H9 (cell line): ENCODE measurements around the gene CD27. TPM values are rescaled to one million over a fixed set of nuclear protein-coding genes. Genes with fewer than 3 reads are reported as not detected.
"Not testable (repeated sequence)": the region's sequence is repeated elsewhere in the genome, so short reads cannot be mapped to it uniquely, and the experiment has no call there.

Source experiments
- DNase-seq: peaks from one replicate; pipeline ENCODE4 v3.0.0-alpha.2; 2017
- H2AFZ ChIP-seq: one replicate; pipeline ENCODE4 v1.6.1; 2013; ENCODE audit warnings: mild to moderate bottlenecking, low read length, control low read depth, moderate library complexity
- H2AK5ac ChIP-seq: 2 replicates; pipeline ENCODE4 v1.6.1; 2013; ENCODE audit warnings: low read length, control low read depth, mixed read lengths; ENCODE audit not compliant: insufficient read length
- H2BK120ac ChIP-seq: one replicate; pipeline ENCODE4 v1.6.1; 2013; ENCODE audit warnings: low read depth, mild to moderate bottlenecking, low read length, control low read depth, inconsistent platforms; ENCODE audit not compliant: poor library complexity, severe bottlenecking
- H2BK12ac ChIP-seq: 2 replicates; pipeline ENCODE4 v1.6.1; 2013; ENCODE audit warnings: low read length, control low read depth, mixed read lengths, low read depth; ENCODE audit not compliant: insufficient read length
- H2BK15ac ChIP-seq: 2 replicates; pipeline ENCODE4 v1.6.1; 2013; ENCODE audit warnings: low read depth, low read length, control low read depth
- H2BK20ac ChIP-seq: one replicate; pipeline ENCODE4 v1.6.1; 2013; ENCODE audit warnings: low read depth, mild to moderate bottlenecking, low read length, control low read depth, inconsistent platforms; ENCODE audit not compliant: poor library complexity, severe bottlenecking
- H2BK5ac ChIP-seq: 2 replicates; pipeline ENCODE4 v1.6.1; 2013; ENCODE audit warnings: low read length, control low read depth, mixed read lengths; ENCODE audit not compliant: insufficient read length
- H3K14ac ChIP-seq: 2 replicates; pipeline ENCODE4 v1.6.1; 2013; ENCODE audit warnings: low read length, control low read depth; ENCODE audit not compliant: insufficient read depth
- H3K18ac ChIP-seq: 2 replicates; pipeline ENCODE4 v1.6.1; 2013; ENCODE audit warnings: low read depth, mild to moderate bottlenecking, mixed read lengths, low read length, control low read depth; ENCODE audit not compliant: insufficient read length
- H3K23ac ChIP-seq: 2 replicates; pipeline ENCODE4 v1.6.1; 2013; ENCODE audit warnings: low read length, control low read depth, mixed read lengths, low read depth; ENCODE audit not compliant: insufficient read length
- H3K23me2 ChIP-seq: 2 replicates; pipeline ENCODE4 v1.6.1; 2013; ENCODE audit warnings: low read depth, mild to moderate bottlenecking, mixed read lengths, low read length, control low read depth; ENCODE audit not compliant: insufficient read length, poor library complexity, severe bottlenecking
- H3K27ac ChIP-seq: 2 replicates; pipeline ENCODE4 v1.5.1; 2013; ENCODE audit warnings: low read length, control low read depth, mixed read lengths, low read depth; ENCODE audit not compliant: insufficient read length
- H3K27me3 ChIP-seq: 2 replicates; pipeline ENCODE4 v1.6.1; 2013; ENCODE audit warnings: low read length, control low read depth, inconsistent platforms; ENCODE audit not compliant: insufficient read depth
- H3K4ac ChIP-seq: 2 replicates; pipeline ENCODE4 v1.6.1; 2013; ENCODE audit warnings: low read depth, mild to moderate bottlenecking, control low read depth, inconsistent platforms, low read length, moderate library complexity
- H3K4me1 ChIP-seq: 2 replicates; pipeline ENCODE4 v1.6.1; 2013; ENCODE audit warnings: low read length, control low read depth, inconsistent platforms; ENCODE audit not compliant: insufficient read depth
- H3K4me2 ChIP-seq: 2 replicates; pipeline ENCODE4 v1.6.1; 2013; ENCODE audit warnings: low read length, control low read depth, mixed read lengths; ENCODE audit not compliant: insufficient read length, insufficient read depth
- H3K56ac ChIP-seq: 2 replicates; pipeline ENCODE4 v1.6.1; 2013; ENCODE audit warnings: low read depth, mild to moderate bottlenecking, mixed read lengths, low read length, control low read depth; ENCODE audit not compliant: insufficient read length
- H3K79me1 ChIP-seq: 2 replicates; pipeline ENCODE4 v1.6.1; 2013; ENCODE audit warnings: low read depth, mild to moderate bottlenecking, moderate library complexity, low read length, control low read depth, inconsistent platforms; ENCODE audit not compliant: insufficient read depth, poor library complexity, severe bottlenecking
- H3K79me2 ChIP-seq: 2 replicates; pipeline ENCODE4 v1.6.1; 2013; ENCODE audit warnings: low read length, control low read depth, inconsistent platforms; ENCODE audit not compliant: insufficient read depth
- H3K9ac ChIP-seq: 2 replicates; pipeline ENCODE4 v1.6.1; 2013; ENCODE audit warnings: low read length, control low read depth, mixed read lengths; ENCODE audit not compliant: insufficient read length; ENCODE audit errors: extremely low read depth
- H3K9me3 ChIP-seq: one replicate; pipeline ENCODE4 v1.6.1; 2013; ENCODE audit warnings: low read depth, low read length, inconsistent platforms; ENCODE audit not compliant: control insufficient read depth
- H3T11ph ChIP-seq: one replicate; pipeline ENCODE4 v1.6.1; 2013; ENCODE audit warnings: mild to moderate bottlenecking, low read length, control low read depth, inconsistent platforms
- H4K20me1 ChIP-seq: one replicate; pipeline ENCODE4 v1.6.1; 2013; ENCODE audit not compliant: control insufficient read depth, insufficient read length, insufficient read depth
- H4K5ac ChIP-seq: 2 replicates; pipeline ENCODE4 v1.6.1; 2013; ENCODE audit warnings: low read depth, mild to moderate bottlenecking, mixed read lengths, low read length, control low read depth; ENCODE audit not compliant: insufficient read length
- H4K8ac ChIP-seq: replicated peaks from 2 replicates; pipeline ENCODE4 v1.6.1; 2013; ENCODE audit warnings: low read length, control low read depth, mixed read lengths, low read depth; ENCODE audit not compliant: insufficient read length
- H4K91ac ChIP-seq: 2 replicates; pipeline ENCODE4 v1.6.1; 2013; ENCODE audit warnings: low read depth, mild to moderate bottlenecking, moderate library complexity, mixed read lengths, low read length, control low read depth; ENCODE audit not compliant: insufficient read length
- H3K27ac Mint-ChIP-seq, 3 experiments: 2 replicates in 2 of 3; 3 replicates in 1 of 3; pipeline ENCODE4 v1.8.0; 2020 to 2021; ENCODE audit warnings: mixed read lengths in 3 of 3, mild to moderate bottlenecking in 1 of 3, moderate library complexity in 1 of 3
- H3K27me3 Mint-ChIP-seq: 2 replicates; pipeline ENCODE4 v1.8.0; 2021; ENCODE audit warnings: low read depth, mild to moderate bottlenecking, moderate library complexity, mixed read lengths
- H3K36me3 Mint-ChIP-seq, 3 experiments: 2 replicates in 2 of 3; 3 replicates in 1 of 3; pipeline ENCODE4 v1.8.0; 2020 to 2021; ENCODE audit warnings: low read depth in 3 of 3, mixed read lengths in 3 of 3; ENCODE audit not compliant: insufficient read depth in 1 of 3
- H3K4me1 Mint-ChIP-seq, 2 experiments: 2 replicates each; pipeline ENCODE4 v1.8.0; 2020; ENCODE audit warnings: mixed read lengths in 2 of 2
- H3K4me3 Mint-ChIP-seq, 2 experiments: 2 replicates in 1 of 2; 3 replicates in 1 of 2; pipeline ENCODE4 v1.8.0; 2020 to 2021; ENCODE audit warnings: mild to moderate bottlenecking in 2 of 2, mixed read lengths in 2 of 2, moderate library complexity in 1 of 2
- H3K9me3 Mint-ChIP-seq, 2 experiments: 2 replicates in 1 of 2; 3 replicates in 1 of 2; pipeline ENCODE4 v1.8.0; 2020; ENCODE audit warnings: mild to moderate bottlenecking in 2 of 2, mixed read lengths in 2 of 2, moderate library complexity in 1 of 2
- WGBS: extraction: QIAGEN DNeasy Blood & Tissue Kit; methylation state at CpG from one replicate; pipeline ENCODE4 v1.1.7; 2013; ENCODE audit warnings: missing lambda C conversion rate, low lambda C conversion rate, mixed read lengths; ENCODE audit not compliant: insufficient read length; ENCODE audit errors: extremely low coverage; 5-methylcytosine and 5-hydroxymethylcytosine counted together
- total RNA-seq: library from RNA; stranded (reverse); gene quantifications from 2 replicates; pipeline ENCODE4 v1.2.1, GENCODE V29; 2021
- TF ChIP-seq, protein P1 (sequence below): fragments of 200-600 bp; sonication (generic); conservative IDR thresholded peaks from 3 replicates; pipeline ENCODE4 v1.8.0; 2021; ENCODE audit warnings: antibody characterized with exemption, mild to moderate bottlenecking

The CD27 gene
- total RNA-seq, 1 experiment from 2014 or later: 0.37 TPM

DNA sequence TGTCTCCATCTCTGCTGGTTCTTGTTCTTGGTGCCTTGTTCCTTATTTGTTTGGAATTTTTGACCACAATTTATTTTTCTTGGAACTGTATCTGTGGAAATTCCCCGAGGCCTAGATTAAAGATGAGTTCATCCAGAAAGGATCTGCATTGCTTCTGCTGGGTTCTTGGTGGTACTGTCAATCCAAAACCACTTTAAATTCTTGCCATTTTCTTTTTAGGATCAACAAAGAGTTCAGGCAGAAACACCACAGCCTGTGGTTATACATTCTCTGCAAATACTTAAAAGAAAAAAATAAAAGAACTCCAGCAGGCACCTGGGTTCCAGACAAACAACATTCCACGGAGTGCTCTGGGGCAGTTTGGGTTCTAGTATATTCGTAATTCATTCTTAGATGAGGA, 31.7 kb downstream of the CD27 start:
- H3K27ac ChIP-seq: no peak overlapping the region
- no peak overlapping the region for H3K56ac ChIP-seq
- no peak overlapping the region for H3K23ac ChIP-seq
- no CpG with 5 or more reads among the region's 3 CpGs for WGBS
- no peaks in the 10 kb centered on the region for H3K79me1 ChIP-seq
- no peak overlapping the region for H3K18ac ChIP-seq
- H2AK5ac ChIP-seq: no peak overlapping the region
- no peaks in the 10 kb centered on the region for H3K9me3 ChIP-seq
- Mint-ChIP-seq H3K4me1 (peaks cover 0 to 3% of the 10 kb centered on the region in 2 experiments; a peak in 1 of 4 replicates), H3K36me3 (peaks cover 4 to 6% (median 5%) of the 10 kb centered on the region in 3 experiments; a peak in 4 of 7 replicates), H3K27me3 (peaks cover 26% of the 10 kb centered on the region), H3K27ac (no peak overlapping the region), H3K4me3 (no peak overlapping the region), H3K9me3 (peaks cover 14 to 16% of the 10 kb centered on the region in 2 experiments)
- H3K4ac ChIP-seq: no peak overlapping the region
- no peak overlapping the region for H2BK120ac ChIP-seq
- H3K4me2 ChIP-seq: no peak overlapping the region
- H2BK5ac ChIP-seq: no peak overlapping the region
- no peak overlapping the region for H3K9ac ChIP-seq
- DNase-seq: no peak
- H2AFZ ChIP-seq: no peak overlapping the region
- H2BK15ac ChIP-seq: no peak overlapping the region
- no peak overlapping the region for H2BK20ac ChIP-seq
- H3K23me2 ChIP-seq: peaks cover 2% of the 10 kb centered on the region
- H4K20me1 ChIP-seq: no peaks in the 10 kb centered on the region
- no peaks in the 10 kb centered on the region for H3K79me2 ChIP-seq
- H3T11ph ChIP-seq: no peak overlapping the region
- no peaks in the 10 kb centered on the region for H3K4me1 ChIP-seq
- TF ChIP-seq, protein P1, sequence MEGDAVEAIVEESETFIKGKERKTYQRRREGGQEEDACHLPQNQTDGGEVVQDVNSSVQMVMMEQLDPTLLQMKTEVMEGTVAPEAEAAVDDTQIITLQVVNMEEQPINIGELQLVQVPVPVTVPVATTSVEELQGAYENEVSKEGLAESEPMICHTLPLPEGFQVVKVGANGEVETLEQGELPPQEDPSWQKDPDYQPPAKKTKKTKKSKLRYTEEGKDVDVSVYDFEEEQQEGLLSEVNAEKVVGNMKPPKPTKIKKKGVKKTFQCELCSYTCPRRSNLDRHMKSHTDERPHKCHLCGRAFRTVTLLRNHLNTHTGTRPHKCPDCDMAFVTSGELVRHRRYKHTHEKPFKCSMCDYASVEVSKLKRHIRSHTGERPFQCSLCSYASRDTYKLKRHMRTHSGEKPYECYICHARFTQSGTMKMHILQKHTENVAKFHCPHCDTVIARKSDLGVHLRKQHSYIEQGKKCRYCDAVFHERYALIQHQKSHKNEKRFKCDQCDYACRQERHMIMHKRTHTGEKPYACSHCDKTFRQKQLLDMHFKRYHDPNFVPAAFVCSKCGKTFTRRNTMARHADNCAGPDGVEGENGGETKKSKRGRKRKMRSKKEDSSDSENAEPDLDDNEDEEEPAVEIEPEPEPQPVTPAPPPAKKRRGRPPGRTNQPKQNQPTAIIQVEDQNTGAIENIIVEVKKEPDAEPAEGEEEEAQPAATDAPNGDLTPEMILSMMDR: no peak
- H3K27me3 ChIP-seq: no peaks in the 10 kb centered on the region
- no peak overlapping the region for H2BK12ac ChIP-seq
- no peak overlapping the region for H3K14ac ChIP-seq
- H4K91ac ChIP-seq: no peak overlapping the region
- no peak overlapping the region for H4K5ac ChIP-seq
- no peak overlapping the region for H4K8ac ChIP-seq

DNA sequence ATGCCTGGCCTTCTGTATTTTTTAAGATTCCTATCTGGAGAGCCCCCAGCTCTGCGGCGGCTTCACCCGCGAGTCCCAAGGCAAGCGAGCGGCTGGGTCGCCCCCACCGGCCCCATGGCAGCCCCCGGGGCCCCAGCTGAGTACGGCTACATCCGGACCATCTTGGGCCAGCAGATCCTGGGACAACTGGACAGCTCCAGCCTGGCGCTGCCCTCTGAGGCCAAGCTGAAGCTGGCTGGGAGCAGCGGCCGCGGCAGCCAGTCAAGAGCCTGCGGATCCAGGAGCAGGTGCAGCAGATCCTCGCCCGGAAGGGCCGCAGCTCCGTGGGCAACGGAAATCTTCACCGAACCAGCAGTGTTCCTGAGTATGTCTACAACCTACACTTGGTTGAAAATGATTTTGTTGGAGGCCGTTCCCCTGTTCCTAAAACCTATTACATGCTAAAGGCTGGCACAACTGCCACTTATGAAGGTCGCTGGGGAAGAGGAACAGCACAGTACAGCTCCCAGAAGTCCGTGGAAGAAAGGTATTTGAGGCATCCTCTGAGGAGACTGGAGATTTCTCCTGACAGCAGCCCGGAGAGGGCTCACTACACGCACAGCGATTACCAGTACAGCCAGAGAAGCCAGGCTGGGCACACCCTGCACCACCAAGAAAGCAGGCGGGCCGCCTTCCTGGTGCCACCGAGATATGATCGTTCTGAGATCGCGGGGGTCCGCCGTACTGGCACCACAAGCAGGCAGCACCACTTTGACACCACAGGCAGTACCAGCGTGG, 33.0 kb downstream of the CD27 start:
- WGBS: no CpG with 5 or more reads among the region's 37 CpGs
- not testable (repeated sequence) for H2AK5ac ChIP-seq, H3K4me1 ChIP-seq, H3K4me1 Mint-ChIP-seq, DNase-seq, H4K8ac ChIP-seq, H3K27me3 ChIP-seq, H3K79me2 ChIP-seq, H3K56ac ChIP-seq, H4K91ac ChIP-seq, H2BK15ac ChIP-seq, H3K27ac ChIP-seq, H3K4me2 ChIP-seq, H2BK120ac ChIP-seq, H4K20me1 ChIP-seq, H2BK5ac ChIP-seq, H4K5ac ChIP-seq, H3K4ac ChIP-seq, H3K9ac ChIP-seq, H2BK12ac ChIP-seq, H3K23me2 ChIP-seq, H3K36me3 Mint-ChIP-seq, H3K14ac ChIP-seq, H3K79me1 ChIP-seq, H3K9me3 ChIP-seq, H3K27ac Mint-ChIP-seq, H3K23ac ChIP-seq, H2BK20ac ChIP-seq, H3T11ph ChIP-seq, H3K4me3 Mint-ChIP-seq, H3K18ac ChIP-seq, H2AFZ ChIP-seq
- peaks cover 19% of the 10 kb centered on the region for H3K27me3 Mint-ChIP-seq
- H3K9me3 Mint-ChIP-seq: peaks cover 14 to 16% of the 10 kb centered on the region in 2 experiments
